ENCODE results near the gene SEMA3F. TPM values are rescaled to one million over a fixed set of nuclear protein-coding genes. Genes with fewer than 3 reads are reported as not detected.

Gene SEMA3F
- total RNA-seq, 1 experiment from 2014 or later: 69.6 TPM

DNA sequence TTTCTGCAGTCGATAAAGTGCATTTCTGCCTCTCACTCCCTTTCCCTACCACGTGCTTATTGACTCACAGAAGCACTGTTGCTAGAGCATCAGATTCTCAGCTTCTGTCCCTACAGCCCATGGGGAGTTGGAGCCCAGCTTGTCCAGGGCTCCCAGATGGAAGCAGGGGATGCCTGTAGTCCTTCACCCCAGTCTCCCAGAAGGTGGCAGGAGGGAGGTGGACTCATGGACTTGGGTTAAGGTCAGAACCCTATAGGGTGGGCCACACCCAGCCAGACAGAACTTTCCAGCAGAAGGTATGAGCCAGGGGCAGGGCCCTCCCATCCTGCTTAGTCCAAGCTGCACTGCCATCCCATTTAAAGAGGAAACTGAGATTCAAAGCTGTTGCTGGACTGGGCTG is 33.1 kb upstream of the SEMA3F start:
- TF ChIP-seq TCF7L2 (IDR thresholded peaks at IDR 0.05; ENCODE audit: low read depth, low read length): no peak
- Histone ChIP-seq H3K4me3 (ENCODE audit: low read depth in 2 of 2, low read length in 2 of 2) (no peak overlapping the region), H3K36me3 (ENCODE audit: control insufficient read depth, insufficient read depth, low read length) (no peaks in the 10 kb centered on the region; the same call in 1 of the 2 replicates), H3K4me1 (ENCODE audit: control insufficient read depth, insufficient read depth, low read length) (peaks cover 37% of the 10 kb centered on the region), H3K9me3 (ENCODE audit: control insufficient read depth, insufficient read depth, low read depth, low read length) (no peaks in the 10 kb centered on the region), H3K27ac (ENCODE audit: low read length) (peak overlapping the region; percentile 34; the same call in 1 of the 2 replicates), H3K27me3 (ENCODE audit: control insufficient read depth, insufficient read depth, low read length) (no peaks in the 10 kb centered on the region)
- intact Hi-C loops (cut with micrococcal nuclease; ENCODE audit: unreplicated experiment): no loop called here
- in situ Hi-C loops (cut with HindIII; ENCODE audit: low pct_unique_long_range_greater_than_20kb, low sequenced_read_pairs): no loop called here
- ChIA-PET CTCF (interaction anchor here (0.6 kb wide), 1 partner anchor 81 kb away, joined by 3 read pairs; no protein-coding TSS in a partner anchor), POLR2A (no interaction called here)
- BruUV-seq (replicated peaks): no TSS peak
- ATAC-seq: peak; percentile 10
- no peak for DNase-seq (ENCODE audit: low read depth, low spot score)

DNA sequence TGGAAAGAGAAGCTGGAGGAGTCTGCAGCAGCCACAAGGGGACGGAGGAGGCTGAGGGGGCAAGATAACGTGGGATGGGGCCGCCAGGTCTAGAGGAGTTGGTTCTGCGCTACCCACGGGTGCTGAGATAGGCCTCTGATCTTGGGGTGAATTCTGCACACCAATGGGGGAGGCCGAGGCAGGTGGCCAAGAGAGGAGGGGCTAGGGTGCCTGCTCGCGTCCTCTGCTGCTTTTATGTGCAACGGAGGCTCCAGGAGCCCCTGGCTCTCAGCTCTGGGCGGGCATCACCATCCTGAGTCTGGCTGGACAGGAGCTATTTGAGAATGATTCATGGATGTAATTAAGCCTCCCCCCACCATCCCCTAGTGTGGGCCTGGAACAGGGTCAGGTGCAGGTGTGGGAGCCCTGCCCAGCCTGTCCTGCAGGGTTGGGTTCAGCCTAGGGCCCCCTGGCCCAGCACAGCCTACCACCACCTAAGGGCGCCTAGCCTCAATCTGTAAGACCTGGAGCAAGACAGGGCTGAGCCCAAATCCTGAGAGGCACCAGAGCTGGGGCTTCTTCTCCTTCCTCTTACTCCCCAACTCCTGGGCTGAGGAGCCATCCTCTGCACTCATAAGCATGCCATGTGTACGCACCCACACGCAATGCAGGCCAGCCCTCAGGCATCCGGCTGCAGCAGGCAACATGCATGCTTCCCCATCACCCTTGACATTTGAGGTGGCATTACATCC is 32.3 kb upstream of the SEMA3F start:
- H3K27me3 ChIP-seq (ENCODE audit: control insufficient read depth, insufficient read depth, low read length): no peaks in the 10 kb centered on the region
- no peaks in the 10 kb centered on the region for H3K36me3 ChIP-seq (ENCODE audit: control insufficient read depth, insufficient read depth, low read length)
- ChIA-PET CTCF (interaction anchor here (0.6 kb wide), 3 partner anchors 14 to 167 kb away, joined by 3 to 4 read pairs (median 3); no protein-coding TSS in a partner anchor), POLR2A (no interaction called here)
- in situ Hi-C loops (cut with HindIII; ENCODE audit: low pct_unique_long_range_greater_than_20kb, low sequenced_read_pairs): no loop called here
- no TSS peak for BruUV-seq (replicated peaks)
- H3K4me3 ChIP-seq (ENCODE audit: low read depth in 2 of 2, low read length in 2 of 2): no peak overlapping the region
- no peak for TF ChIP-seq TCF7L2 (IDR thresholded peaks at IDR 0.05; ENCODE audit: low read depth, low read length)
- TF ChIP-seq, protein P1, sequence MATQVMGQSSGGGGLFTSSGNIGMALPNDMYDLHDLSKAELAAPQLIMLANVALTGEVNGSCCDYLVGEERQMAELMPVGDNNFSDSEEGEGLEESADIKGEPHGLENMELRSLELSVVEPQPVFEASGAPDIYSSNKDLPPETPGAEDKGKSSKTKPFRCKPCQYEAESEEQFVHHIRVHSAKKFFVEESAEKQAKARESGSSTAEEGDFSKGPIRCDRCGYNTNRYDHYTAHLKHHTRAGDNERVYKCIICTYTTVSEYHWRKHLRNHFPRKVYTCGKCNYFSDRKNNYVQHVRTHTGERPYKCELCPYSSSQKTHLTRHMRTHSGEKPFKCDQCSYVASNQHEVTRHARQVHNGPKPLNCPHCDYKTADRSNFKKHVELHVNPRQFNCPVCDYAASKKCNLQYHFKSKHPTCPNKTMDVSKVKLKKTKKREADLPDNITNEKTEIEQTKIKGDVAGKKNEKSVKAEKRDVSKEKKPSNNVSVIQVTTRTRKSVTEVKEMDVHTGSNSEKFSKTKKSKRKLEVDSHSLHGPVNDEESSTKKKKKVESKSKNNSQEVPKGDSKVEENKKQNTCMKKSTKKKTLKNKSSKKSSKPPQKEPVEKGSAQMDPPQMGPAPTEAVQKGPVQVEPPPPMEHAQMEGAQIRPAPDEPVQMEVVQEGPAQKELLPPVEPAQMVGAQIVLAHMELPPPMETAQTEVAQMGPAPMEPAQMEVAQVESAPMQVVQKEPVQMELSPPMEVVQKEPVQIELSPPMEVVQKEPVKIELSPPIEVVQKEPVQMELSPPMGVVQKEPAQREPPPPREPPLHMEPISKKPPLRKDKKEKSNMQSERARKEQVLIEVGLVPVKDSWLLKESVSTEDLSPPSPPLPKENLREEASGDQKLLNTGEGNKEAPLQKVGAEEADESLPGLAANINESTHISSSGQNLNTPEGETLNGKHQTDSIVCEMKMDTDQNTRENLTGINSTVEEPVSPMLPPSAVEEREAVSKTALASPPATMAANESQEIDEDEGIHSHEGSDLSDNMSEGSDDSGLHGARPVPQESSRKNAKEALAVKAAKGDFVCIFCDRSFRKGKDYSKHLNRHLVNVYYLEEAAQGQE (IDR thresholded peaks at IDR 0.05; ENCODE audit: insufficient read depth in 1 of 2, low read depth in 2 of 2, low read length in 1 of 2): no peak
- TF ChIP-seq POLR2AphosphoS5 (IDR thresholded peaks at IDR 0.05; ENCODE audit: low read depth, low read length): no peak
- no peak for TF ChIP-seq SIN3A (IDR thresholded peaks at IDR 0.05; ENCODE audit: borderline replicate concordance, insufficient read depth, low read depth, low read length)
- TF ChIP-seq, protein P2, sequence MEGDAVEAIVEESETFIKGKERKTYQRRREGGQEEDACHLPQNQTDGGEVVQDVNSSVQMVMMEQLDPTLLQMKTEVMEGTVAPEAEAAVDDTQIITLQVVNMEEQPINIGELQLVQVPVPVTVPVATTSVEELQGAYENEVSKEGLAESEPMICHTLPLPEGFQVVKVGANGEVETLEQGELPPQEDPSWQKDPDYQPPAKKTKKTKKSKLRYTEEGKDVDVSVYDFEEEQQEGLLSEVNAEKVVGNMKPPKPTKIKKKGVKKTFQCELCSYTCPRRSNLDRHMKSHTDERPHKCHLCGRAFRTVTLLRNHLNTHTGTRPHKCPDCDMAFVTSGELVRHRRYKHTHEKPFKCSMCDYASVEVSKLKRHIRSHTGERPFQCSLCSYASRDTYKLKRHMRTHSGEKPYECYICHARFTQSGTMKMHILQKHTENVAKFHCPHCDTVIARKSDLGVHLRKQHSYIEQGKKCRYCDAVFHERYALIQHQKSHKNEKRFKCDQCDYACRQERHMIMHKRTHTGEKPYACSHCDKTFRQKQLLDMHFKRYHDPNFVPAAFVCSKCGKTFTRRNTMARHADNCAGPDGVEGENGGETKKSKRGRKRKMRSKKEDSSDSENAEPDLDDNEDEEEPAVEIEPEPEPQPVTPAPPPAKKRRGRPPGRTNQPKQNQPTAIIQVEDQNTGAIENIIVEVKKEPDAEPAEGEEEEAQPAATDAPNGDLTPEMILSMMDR (IDR thresholded peaks at IDR 0.05): no peak
- no peak overlapping the region for H3K27ac ChIP-seq (ENCODE audit: low read length)
- intact Hi-C loops (cut with micrococcal nuclease; ENCODE audit: unreplicated experiment): no loop called here
- DNase-seq (ENCODE audit: low read depth, low spot score) (no peak), ATAC-seq (no peak)
- H3K9me3 ChIP-seq (ENCODE audit: control insufficient read depth, insufficient read depth, low read depth, low read length): no peaks in the 10 kb centered on the region
- peaks cover 40% of the 10 kb centered on the region for H3K4me1 ChIP-seq (ENCODE audit: control insufficient read depth, insufficient read depth, low read length)
